Activated T-cell treated with anti-CD3 and anti-CD28 coated beads, Interleukin-2, amount 50 U/mL, for 1 hour (primary cell): ENCODE data around the gene ITSN1.

Experiments used
- DNase-seq: peaks from one replicate; pipeline ENCODE4 v3.0.0-alpha.2; 2020

Gene ITSN1

DNA sequence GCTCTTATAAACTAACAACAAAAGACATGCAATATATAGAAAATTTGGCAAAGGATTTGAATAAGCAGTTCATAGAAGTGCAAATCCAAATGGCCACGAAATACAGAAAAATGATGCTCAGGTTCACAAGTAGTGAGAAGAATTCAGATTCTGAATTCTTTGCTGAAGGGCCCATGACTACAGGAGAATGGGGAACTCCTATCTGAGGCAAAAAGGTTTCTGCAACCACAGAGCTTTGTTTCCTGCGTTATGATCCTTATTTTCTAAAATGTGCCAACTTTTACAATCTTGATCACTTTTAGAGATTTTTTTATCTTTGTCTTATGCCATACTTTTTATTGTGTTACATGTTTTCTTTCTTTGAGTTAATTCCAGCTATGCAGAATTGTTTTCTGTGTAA is 91.3 kb downstream of the ITSN1 start:
- DNase-seq, result no peak

DNA sequence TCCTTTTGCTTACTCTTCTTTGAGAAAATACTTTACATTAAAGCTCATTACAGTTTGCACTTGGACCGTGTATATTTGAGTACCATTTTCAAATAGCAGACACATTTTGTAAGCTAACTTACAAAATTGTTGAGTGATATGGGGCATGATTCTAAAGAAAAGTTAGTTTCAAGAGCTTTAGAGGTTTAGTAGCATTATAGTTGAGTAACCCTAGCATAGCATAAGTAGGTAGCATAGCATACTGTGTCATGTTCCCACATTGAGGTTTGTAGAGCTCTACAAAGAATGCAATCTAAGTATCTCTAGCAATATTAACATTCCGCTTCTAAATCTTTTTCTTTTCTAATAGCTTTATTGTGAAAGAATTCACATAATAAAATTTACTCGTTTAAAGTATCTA is 92.0 kb downstream of the ITSN1 start:
- DNase-seq, result no peak

GRCh38 chr21:33734818-33735217 is 92.5 kb downstream of the ITSN1 start:
- DNase-seq, result no peak

GRCh38 chr21:33736569-33736968 is 94.3 kb downstream of the ITSN1 start:
- DNase-seq, result no peak

GRCh38 chr21:33739701-33740100 is 97.4 kb downstream of the ITSN1 start:
- DNase-seq, result no peak

DNA sequence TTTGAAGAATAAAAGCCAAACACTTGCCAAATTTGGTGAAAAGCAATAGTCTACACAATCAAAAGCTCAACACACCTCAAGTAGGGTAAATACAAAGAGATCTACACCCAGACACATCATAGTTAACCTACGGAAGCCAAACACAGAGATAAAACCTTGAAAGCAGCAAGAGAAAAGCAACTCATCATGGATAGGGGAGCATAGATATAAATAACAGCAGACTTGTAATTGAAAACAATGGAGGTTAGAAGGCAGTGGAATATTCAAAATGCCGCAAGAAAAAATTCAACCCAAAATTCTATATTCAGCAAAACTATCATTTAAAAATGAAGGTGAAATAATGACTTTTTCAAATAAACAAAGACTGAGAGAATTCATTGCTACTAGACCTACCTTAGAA is 105.1 kb downstream of the ITSN1 start:
- no peak for DNase-seq

- DNase-seq, result no peak
Observed at GRCh38 chr21:33748903-33749302, 106.6 kb downstream of the ITSN1 start.

DNA sequence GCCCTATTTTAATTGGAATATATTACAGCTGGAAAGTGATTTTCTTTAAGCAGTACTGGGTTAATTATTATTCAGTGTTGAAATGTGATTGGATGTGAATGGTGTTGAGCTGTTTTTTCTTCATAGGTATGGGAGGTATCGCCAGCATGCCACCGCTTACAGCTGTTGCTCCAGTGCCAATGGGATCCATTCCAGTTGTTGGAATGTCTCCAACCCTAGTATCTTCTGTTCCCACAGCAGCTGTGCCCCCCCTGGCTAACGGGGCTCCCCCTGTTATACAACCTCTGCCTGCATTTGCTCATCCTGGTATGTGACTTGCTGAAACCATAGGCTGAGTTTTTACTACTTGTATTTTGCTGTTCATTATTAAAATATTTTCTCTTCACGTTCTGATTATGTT is 107.7 kb downstream of the ITSN1 start:
- DNase-seq, result no peak

- no peak for DNase-seq
Observed at GRCh38 chr21:33751120-33751519, 108.8 kb downstream of the ITSN1 start.

- no peak for DNase-seq
Observed at GRCh38 chr21:33751533-33751932, 109.2 kb downstream of the ITSN1 start.

DNA sequence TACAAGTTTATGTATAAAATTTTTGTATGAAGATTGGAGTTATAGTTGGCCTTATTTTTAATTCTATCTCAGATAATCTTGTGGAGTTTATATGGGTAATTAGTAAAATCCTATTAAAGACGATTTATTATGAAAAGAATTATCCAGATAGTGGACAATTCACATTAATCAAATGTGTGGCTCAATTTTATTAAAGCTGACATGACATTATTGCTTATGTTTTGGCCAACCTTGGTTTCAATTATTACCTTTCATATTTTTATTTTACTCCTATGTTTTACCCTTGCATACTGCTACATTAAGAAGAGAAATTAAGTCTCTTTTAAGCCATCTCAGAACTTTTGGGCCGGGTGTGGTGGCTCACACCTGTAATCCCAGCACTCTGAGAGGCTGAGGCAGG is 110.0 kb downstream of the ITSN1 start:
- DNase-seq, result no peak

- no peak for DNase-seq
Observed at GRCh38 chr21:33753886-33754285, 111.6 kb downstream of the ITSN1 start.

DNA sequence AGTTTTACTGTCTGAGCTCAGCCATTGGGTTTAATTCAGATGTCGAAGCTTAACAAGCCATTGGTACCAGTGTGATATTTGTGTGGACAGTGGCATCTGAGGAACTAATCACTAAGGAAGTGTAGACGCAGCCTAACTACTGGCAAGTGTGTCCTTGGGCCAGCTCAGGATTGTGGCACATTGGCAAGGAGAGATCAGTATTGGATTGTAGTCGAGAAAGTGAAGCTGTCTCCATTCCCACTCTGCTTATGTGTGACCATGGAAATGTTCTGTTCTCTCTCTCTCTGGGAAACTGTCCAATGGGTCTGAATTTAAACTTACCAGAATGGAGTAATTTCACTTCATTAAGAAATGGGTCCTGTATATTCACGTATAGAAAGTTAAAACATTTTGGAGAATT is 112.2 kb downstream of the ITSN1 start:
- no peak for DNase-seq

DNA sequence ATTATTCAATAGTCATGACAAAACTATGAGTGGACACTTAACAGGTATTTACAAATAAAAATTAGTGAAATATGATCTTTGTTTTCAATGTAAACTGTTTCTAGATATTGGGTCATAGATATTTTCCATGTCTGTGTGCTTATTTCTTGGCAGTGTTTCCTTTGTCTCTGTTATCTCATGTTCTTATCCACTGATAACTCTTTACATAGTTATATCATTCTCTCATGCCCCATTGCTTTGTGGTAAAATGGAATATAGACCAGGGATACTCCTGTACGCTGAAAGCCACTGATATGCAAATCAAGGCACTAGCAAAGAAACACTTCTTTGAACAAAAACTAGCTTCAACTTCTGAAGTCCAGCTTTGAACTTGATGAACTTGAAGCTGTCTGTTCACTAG is 113.1 kb downstream of the ITSN1 start:
- DNase-seq, result no peak

GRCh38 chr21:33760641-33761440 is 118.5 kb downstream of the ITSN1 start:
- no peak for DNase-seq

DNA sequence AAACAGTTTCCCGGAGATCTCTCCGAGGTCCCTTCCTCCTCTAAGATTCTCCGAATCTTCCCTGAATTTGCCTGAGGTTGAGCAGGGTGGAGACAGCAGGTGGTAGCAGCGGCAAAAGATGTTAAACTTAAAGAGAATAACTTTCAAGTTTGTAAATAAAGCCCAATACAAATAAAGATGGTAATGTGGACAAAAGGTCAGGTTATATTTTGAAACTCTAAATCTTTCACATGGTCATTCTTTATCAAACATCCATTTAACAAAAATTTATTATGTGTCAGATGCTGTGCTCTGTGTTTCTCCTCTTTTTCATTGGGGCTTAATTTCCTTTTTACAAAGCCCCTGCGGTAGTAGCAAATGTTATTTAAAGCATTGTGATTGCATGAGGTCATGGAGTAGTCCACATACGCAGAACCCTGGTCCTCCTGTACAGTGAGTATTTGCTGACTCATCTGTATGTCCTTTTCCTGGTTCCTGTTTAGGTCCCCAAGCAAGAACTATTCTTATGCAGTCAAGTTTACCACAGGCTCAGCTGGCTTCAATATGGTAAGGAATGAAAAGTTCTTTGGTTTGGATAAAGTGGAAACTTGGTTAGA is 119.2 kb downstream of the ITSN1 start:
- no peak for DNase-seq

- DNase-seq, result no peak
Observed at GRCh38 chr21:33762803-33763581, 120.7 kb downstream of the ITSN1 start.

GRCh38 chr21:33763582-33763899 is 121.2 kb downstream of the ITSN1 start:
- DNase-seq, result no peak

DNA sequence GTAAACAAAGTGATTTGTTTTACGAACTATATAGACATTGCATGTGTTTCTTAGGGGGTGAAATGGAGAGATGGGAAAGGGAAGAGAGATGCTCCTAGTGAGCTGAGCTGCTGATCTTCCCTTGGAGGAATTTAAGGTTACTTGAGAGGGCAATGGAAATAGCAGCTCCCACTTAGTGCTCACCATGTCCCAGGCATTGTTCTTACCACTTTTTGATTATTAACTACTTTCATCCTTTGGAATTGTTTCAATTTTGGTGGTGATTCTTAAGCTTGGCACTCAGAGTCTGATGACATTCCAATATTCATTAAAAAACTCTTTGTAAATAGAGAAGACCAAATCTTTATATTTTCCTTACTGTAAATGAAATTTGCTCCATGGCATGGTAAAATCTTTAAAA is 124.9 kb downstream of the ITSN1 start:
- no peak for DNase-seq

DNA sequence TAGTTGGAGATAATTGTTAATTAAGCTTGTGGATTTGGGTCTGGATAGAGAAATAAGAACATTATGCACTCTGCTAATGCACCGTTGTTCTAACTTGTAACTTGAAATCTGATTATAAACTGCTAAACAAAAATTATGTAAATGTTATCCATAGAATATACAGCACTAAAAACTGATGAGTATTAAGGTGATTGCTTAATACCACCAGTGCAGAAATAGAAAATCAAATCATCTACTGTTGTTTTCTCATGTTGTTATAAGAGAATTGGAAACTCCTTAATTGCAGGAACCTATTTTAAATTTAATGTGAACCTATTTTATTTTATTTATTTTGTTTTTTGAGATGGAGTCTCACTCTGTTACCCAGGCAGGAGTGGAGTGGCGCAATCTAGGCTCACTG is 125.7 kb downstream of the ITSN1 start:
- no peak for DNase-seq

GRCh38 chr21:33769057-33769456 is 126.8 kb downstream of the ITSN1 start:
- no peak for DNase-seq

GRCh38 chr21:33770542-33770941 is 128.2 kb downstream of the ITSN1 start:
- DNase-seq, result no peak

DNA sequence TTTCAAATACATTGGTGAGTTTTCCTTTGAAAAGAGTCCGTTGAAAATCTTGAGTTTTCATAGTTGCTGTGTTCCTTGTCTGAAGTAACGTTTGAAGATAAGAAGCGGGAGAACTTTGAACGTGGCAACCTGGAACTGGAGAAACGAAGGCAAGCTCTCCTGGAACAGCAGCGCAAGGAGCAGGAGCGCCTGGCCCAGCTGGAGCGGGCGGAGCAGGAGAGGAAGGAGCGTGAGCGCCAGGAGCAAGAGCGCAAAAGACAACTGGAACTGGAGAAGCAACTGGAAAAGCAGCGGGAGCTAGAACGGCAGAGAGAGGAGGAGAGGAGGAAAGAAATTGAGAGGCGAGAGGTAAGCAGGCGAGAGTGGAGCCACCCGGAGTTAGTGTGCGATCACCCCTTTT is 129.7 kb downstream of the ITSN1 start:
- DNase-seq, result no peak

- DNase-seq, result no peak
Observed at GRCh38 chr21:33774551-33774950, 132.2 kb downstream of the ITSN1 start.
